PC-9 (cell line): ENCODE data around the gene CFAP46.

ENCODE experiments used
- CTCF ChIP-seq: fragments of 200-600 bp; sonication (generic); conservative IDR thresholded peaks from 2 replicates; pipeline ENCODE4 v1.6.1; 2017; ENCODE audit warnings: mixed run types, antibody characterized with exemption, mild to moderate bottlenecking, moderate library complexity
- EZH2 ChIP-seq: fragments of 200-600 bp; sonication (generic); IDR thresholded peaks from 2 replicates; pipeline ENCODE4 v1.8.0; 2017; ENCODE audit warnings: antibody characterized with exemption, low read depth

DNA sequence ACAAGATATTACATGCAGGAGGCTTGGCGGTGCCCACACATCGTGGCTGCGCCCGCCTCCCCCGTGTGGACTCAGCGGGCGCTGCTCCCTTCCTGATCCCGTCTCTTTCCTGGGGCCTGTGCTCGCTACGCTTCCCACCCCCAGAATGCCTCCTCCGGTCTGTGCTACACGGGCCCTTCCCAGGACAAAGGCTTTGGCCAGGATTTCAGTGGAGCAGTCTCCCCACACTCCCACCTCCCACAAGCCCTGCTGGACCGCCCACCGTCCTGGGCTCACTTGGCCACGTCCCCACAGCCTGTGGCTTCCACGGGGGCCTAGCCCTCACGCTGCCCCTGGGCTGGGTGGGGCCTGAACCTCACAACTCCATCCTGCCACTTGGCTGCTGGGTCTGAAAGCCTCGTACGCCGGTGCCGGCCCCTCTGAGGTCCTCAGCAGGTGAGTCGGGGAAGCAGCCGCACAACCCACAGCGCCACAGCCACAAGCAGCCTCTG is 17.3 kb downstream of the CFAP46 start:
- no peak for TF ChIP-seq EZH2
- TF ChIP-seq CTCF = no peak
